ENCODE data around the gene CYP17A1.
A peak's percentile ranks its signal among the peaks of the same experiment; 100 is the strongest.
"Not testable (repeated sequence)": the region's sequence is repeated elsewhere in the genome, so short reads cannot be mapped to it uniquely, and the experiment has no call there.

The CYP17A1 gene

GRCh38 chr10:102837230-102837721 lies at the start of gene CYP17A1:
Gene CYP17A1, minus strand, starts transcription at chr10:102837413. Its CDS starts 52 bp downstream, at chr10:102837361.
- DNase-seq = no peak

GRCh38 chr10:102880256-102880655 lies 43.0 kb upstream of the CYP17A1 start:
- no peak for DNase-seq

- no peak for DNase-seq
These were observed 41.4 kb upstream of the CYP17A1 start for GRCh38 chr10:102878629-102879028.

GRCh38 chr10:102876747-102877153 lies 39.5 kb upstream of the CYP17A1 start:
- DNase-seq = no peak

GRCh38 chr10:102872163-102872562 lies 35.0 kb upstream of the CYP17A1 start:
- no peak for DNase-seq

- DNase-seq = no peak
These were observed 33.0 kb upstream of the CYP17A1 start for GRCh38 chr10:102870221-102870620.

- peak; percentile 14 for DNase-seq
These were observed 32.3 kb upstream of the CYP17A1 start, which contains the start of gene AS3MT for GRCh38 chr10:102869258-102870198. Gene AS3MT, plus strand, starts transcription at chr10:102869470. Its CDS starts 123 bp downstream, at chr10:102869593.

GRCh38 chr10:102868911-102869257 lies 31.7 kb upstream of the CYP17A1 start:
- no peak for DNase-seq

GRCh38 chr10:102865620-102866019 lies 28.4 kb upstream of the CYP17A1 start:
- DNase-seq = no peak

- no peak for DNase-seq
These were observed 26.4 kb upstream of the CYP17A1 start for GRCh38 chr10:102863660-102864059.

GRCh38 chr10:102859911-102860310 lies 22.7 kb upstream of the CYP17A1 start:
- DNase-seq = no peak

- DNase-seq = no peak
These were observed 19.7 kb upstream of the CYP17A1 start for GRCh38 chr10:102856758-102857424.

- not testable (repeated sequence) for DNase-seq
These were observed 18.7 kb upstream of the CYP17A1 start for GRCh38 chr10:102855731-102856436.

- not testable (repeated sequence) for DNase-seq
These were observed 16.0 kb upstream of the CYP17A1 start for GRCh38 chr10:102853237-102853636.

- DNase-seq = no peak
These were observed 12.9 kb upstream of the CYP17A1 start for GRCh38 chr10:102850025-102850518.

- no peak for DNase-seq
These were observed 8.2 kb upstream of the CYP17A1 start for GRCh38 chr10:102845352-102845902.

- DNase-seq = not testable (repeated sequence)
These were observed 7.1 kb upstream of the CYP17A1 start for GRCh38 chr10:102844190-102844776.

- DNase-seq = not testable (repeated sequence)
These were observed 5.9 kb upstream of the CYP17A1 start for GRCh38 chr10:102843139-102843538.

- no peak for DNase-seq
These were observed 4.7 kb upstream of the CYP17A1 start for GRCh38 chr10:102841827-102842345.

GRCh38 chr10:102838276-102838927 lies 1.2 kb upstream of the CYP17A1 start:
- not testable (repeated sequence) for DNase-seq

- peak; percentile 53 for DNase-seq
These were observed 2.2 kb downstream of the CYP17A1 start for GRCh38 chr10:102835007-102835482.
